Gastroesophageal sphincter (tissue), 4 donors: Measurements from ENCODE around the gene TET3. TPM values are rescaled to one million over a fixed set of nuclear protein-coding genes. Genes with fewer than 3 reads are reported as not detected.

ENCODE experiments used
- ATAC-seq: fragments of 150-250 bp; one replicate; pipeline ENCODE4 v1.9.1; 2016; ENCODE audit warnings: mild to moderate bottlenecking, moderate library complexity
- H3K27ac ChIP-seq, 4 donors: fragments of 200-600 bp; sonication (generic) in 3 of 4; 1 replicate in 3 of 4; 2 replicates in 1 of 4; pipeline ENCODE4 v1.5.1; 2016 to 2019
- H3K27me3 ChIP-seq: fragments of 200-600 bp; sonication (generic); one replicate; pipeline ENCODE4 v1.5.1; 2019
- H3K36me3 ChIP-seq, 2 donors: fragments of 200-600 bp; sonication (generic); one replicate each; pipeline ENCODE4 v1.5.1; 2019; ENCODE audit warnings: control low read depth in 1 of 2
- H3K4me1 ChIP-seq, 3 donors: fragments of 200-600 bp; sonication (generic); 1 replicate in 2 of 3; 2 replicates in 1 of 3; pipeline ENCODE4 v1.5.1; 2016 to 2019; ENCODE audit warnings: control low read depth in 2 of 3
- H3K4me3 ChIP-seq, 2 donors: fragments of 200-600 bp; sonication (generic); one replicate each; pipeline ENCODE4 v1.5.1; 2019; ENCODE audit warnings: mild to moderate bottlenecking in 1 of 2, moderate library complexity in 1 of 2
- H3K9me3 ChIP-seq, 3 donors: fragments of 200-600 bp; sonication (generic); one replicate each; pipeline ENCODE4 v1.5.1; 2017 to 2019; ENCODE audit warnings: control low read depth in 2 of 3
- CTCF ChIP-seq, 4 experiments: fragments of 200-600 bp in 2 of 4; fragments of 450-650 bp in 2 of 4; sonication (generic) in 1 of 4; IDR thresholded peaks; one replicate each; pipeline ENCODE4 v1.5.1; 2017 to 2019; ENCODE audit warnings: antibody characterized with exemption in 4 of 4, mild to moderate bottlenecking in 2 of 4, moderate library complexity in 2 of 4
- EP300 ChIP-seq: sonication (generic); formaldehyde crosslinking; IDR thresholded peaks from one replicate; pipeline ENCODE4 v1.6.1; 2017; ENCODE audit warnings: antibody characterized with exemption, mild to moderate bottlenecking
- POLR2A ChIP-seq, 2 donors: fragments of 450-650 bp; IDR thresholded peaks; one replicate each; pipeline ENCODE4 v1.6.1; 2017; ENCODE audit warnings: antibody characterized with exemption in 2 of 2, mild to moderate bottlenecking in 2 of 2, moderate library complexity in 1 of 2
- POLR2AphosphoS5 ChIP-seq: sonication (generic); formaldehyde crosslinking; IDR thresholded peaks from one replicate; pipeline ENCODE4 v1.6.1; 2017; ENCODE audit warnings: antibody characterized with exemption
- WGBS, 2 donors: methylation state at CpG; one replicate each; pipeline ENCODE4 v1.1.5; 2018; ENCODE audit warnings: low coverage in 1 of 2; 5-methylcytosine and 5-hydroxymethylcytosine counted together
- total RNA-seq, 4 donors: library from RNA; depleted of rRNA; stranded (reverse); fragments of >200 nt; gene quantifications; one replicate each; pipeline ENCODE4 v1.1.0, GENCODE V29; 2016

Gene TET3
- total RNA-seq, 4 donors from 2014 or later, result 3.3 to 8.9 (median 5.8) TPM

GRCh38 chr2:74028741-74029140 lies 44.0 kb downstream of the TET3 start:
- H3K36me3 ChIP-seq, result no peaks in the 10 kb centered on the region
- no peaks in the 10 kb centered on the region for H3K27me3 ChIP-seq
- TF ChIP-seq POLR2A (IDR thresholded peaks at IDR 0.05) (no peak), CTCF (IDR thresholded peaks at IDR 0.05) (no peak), EP300 (no peak), POLR2AphosphoS5 (no peak)
- ATAC-seq, result no peak
- peaks cover 0 to 28% (median 5%) of the 10 kb centered on the region in 3 donors for H3K4me1 ChIP-seq
- H3K9me3 ChIP-seq, result no peaks in the 10 kb centered on the region
- no peak overlapping the region for H3K4me3 ChIP-seq
- H3K27ac ChIP-seq, result no peak overlapping the region

- Histone ChIP-seq H3K27me3 (no peaks in the 10 kb centered on the region), H3K4me3 (no peak overlapping the region), H3K36me3 (no peaks in the 10 kb centered on the region), H3K4me1 (peaks cover 0 to 28% (median 5%) of the 10 kb centered on the region in 3 donors), H3K9me3 (no peaks in the 10 kb centered on the region), H3K27ac (no peak overlapping the region)
- 71 to 79% methylated on average over 2 of the region's 2 CpGs for WGBS, 2 donors
- TF ChIP-seq EP300 (no peak), POLR2A (IDR thresholded peaks at IDR 0.05) (no peak), CTCF (IDR thresholded peaks at IDR 0.05) (no peak), POLR2AphosphoS5 (no peak)
- no peak for ATAC-seq
Observed at GRCh38 chr2:74029714-74030397, 45.1 kb downstream of the TET3 start.

- H3K27ac ChIP-seq, result no peak overlapping the region
- no peaks in the 10 kb centered on the region for H3K9me3 ChIP-seq
- no peak overlapping the region for H3K4me3 ChIP-seq
- H3K27me3 ChIP-seq, result no peaks in the 10 kb centered on the region
- WGBS, 2 donors, result 83 to 92% methylated on average over 4 to 8 of the region's 8 CpGs
- no peak for TF ChIP-seq EP300
- no peak for TF ChIP-seq POLR2A (IDR thresholded peaks at IDR 0.05)
- no peak for TF ChIP-seq POLR2AphosphoS5
- TF ChIP-seq CTCF (IDR thresholded peaks at IDR 0.05), result no peak
- H3K36me3 ChIP-seq, result no peaks in the 10 kb centered on the region
- H3K4me1 ChIP-seq, result peaks cover 0 to 28% (median 5%) of the 10 kb centered on the region in 3 donors
- no peak for ATAC-seq
Observed at GRCh38 chr2:74031221-74031620, 46.5 kb downstream of the TET3 start.

- no peaks in the 10 kb centered on the region for H3K36me3 ChIP-seq
- TF ChIP-seq CTCF (IDR thresholded peaks at IDR 0.05) (no peak), POLR2AphosphoS5 (no peak), POLR2A (IDR thresholded peaks at IDR 0.05) (no peak), EP300 (no peak)
- 40 to 49% methylated on average over 1 to 2 of the region's 2 CpGs for WGBS, 2 donors
- H3K4me1 ChIP-seq, result peaks cover 0 to 34% (median 6%) of the 10 kb centered on the region in 3 donors
- no peaks in the 10 kb centered on the region for H3K27me3 ChIP-seq
- no peak overlapping the region for H3K27ac ChIP-seq
- no peak for ATAC-seq
- H3K9me3 ChIP-seq, result no peaks in the 10 kb centered on the region
- H3K4me3 ChIP-seq, result no peak overlapping the region
Observed at GRCh38 chr2:74031959-74032287, 47.2 kb downstream of the TET3 start.

GRCh38 chr2:74033375-74033774 lies 48.7 kb downstream of the TET3 start:
- ATAC-seq, result no peak
- TF ChIP-seq POLR2AphosphoS5, result no peak
- no peak for TF ChIP-seq CTCF (IDR thresholded peaks at IDR 0.05)
- TF ChIP-seq POLR2A (IDR thresholded peaks at IDR 0.05), result no peak
- no peak for TF ChIP-seq EP300
- 66 to 67% methylated on average over 2 of the region's 2 CpGs for WGBS, 2 donors
- Histone ChIP-seq H3K27ac (no peak overlapping the region), H3K4me3 (no peak overlapping the region), H3K4me1 (peaks cover 0 to 40% (median 10%) of the 10 kb centered on the region in 3 donors), H3K36me3 (no peaks in the 10 kb centered on the region), H3K9me3 (no peaks in the 10 kb centered on the region), H3K27me3 (no peaks in the 10 kb centered on the region)
